HG02852 (cell line): ENCODE data around the gene PDXDC1.
"Not testable (repeated sequence)": the region's sequence is repeated elsewhere in the genome, so short reads cannot be mapped to it uniquely, and the experiment has no call there.

Source experiments
- ATAC-seq: cut with Tn5 transposase; IDR thresholded peaks from one replicate; pipeline ENCODE4 v1.9.1; 2021; ENCODE audit warnings: mild to moderate bottlenecking, moderate library complexity; ENCODE audit not compliant: unreplicated experiment

Gene PDXDC1

GRCh38 chr16:15015671-15016070, 40.8 kb downstream of the PDXDC1 start:
- ATAC-seq, result not testable (repeated sequence)

DNA sequence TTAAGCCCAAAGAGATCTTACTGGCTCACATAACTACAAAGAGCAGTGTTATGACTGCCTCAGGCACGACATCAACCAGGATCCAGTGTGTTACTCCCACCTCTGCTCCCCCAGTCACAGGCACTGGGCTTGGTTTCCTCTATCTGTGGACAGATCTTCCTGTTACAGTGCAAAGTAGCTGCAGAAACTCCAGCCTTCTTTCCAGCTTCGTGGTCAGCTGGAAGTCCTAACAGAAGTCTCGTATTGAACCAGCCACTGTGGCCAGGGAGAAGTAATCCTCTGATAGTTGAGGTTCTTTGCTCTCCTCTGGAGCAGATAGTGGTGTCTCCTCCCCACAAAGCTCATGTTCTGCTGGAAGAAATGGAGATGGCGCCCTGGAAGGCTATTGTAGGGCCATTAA, 41.5 kb downstream of the PDXDC1 start:
- ATAC-seq, result not testable (repeated sequence)

DNA sequence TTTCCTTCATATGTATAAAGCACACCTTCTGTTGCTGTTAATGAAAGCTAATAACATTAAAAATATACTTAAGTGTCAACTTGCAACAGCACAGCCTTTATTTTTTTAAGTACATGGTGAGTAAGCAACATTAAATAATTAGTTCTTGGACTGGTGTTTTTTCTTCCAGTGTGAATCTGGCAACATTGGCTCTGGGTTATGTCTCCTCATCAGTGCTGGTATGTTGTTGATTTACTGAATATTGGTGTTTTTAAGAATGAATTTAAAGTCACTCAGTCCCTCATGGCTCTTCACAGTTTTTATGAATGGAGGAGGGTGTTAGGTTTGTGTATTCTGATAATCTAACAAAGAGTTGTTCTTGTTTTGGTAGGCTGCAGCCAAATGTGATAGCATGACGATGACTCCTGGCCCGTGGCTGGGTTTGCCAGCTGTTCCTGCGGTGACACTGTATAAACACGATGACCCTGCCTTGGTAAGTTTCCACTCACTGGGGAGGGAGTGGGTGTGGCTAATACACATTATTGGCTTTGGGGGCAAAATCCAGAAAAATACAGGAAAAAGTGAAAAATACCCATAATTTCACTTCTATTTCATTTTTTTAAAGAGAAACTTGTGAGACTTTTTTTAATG, 42.2 kb downstream of the PDXDC1 start:
- not testable (repeated sequence) for ATAC-seq

- ATAC-seq, result not testable (repeated sequence)
These were observed 46.6 kb downstream of the PDXDC1 start for GRCh38 chr16:15021429-15021828.

- ATAC-seq, result peak; percentile 62
These were observed 47.4 kb downstream of the PDXDC1 start for GRCh38 chr16:15022194-15022593.

DNA sequence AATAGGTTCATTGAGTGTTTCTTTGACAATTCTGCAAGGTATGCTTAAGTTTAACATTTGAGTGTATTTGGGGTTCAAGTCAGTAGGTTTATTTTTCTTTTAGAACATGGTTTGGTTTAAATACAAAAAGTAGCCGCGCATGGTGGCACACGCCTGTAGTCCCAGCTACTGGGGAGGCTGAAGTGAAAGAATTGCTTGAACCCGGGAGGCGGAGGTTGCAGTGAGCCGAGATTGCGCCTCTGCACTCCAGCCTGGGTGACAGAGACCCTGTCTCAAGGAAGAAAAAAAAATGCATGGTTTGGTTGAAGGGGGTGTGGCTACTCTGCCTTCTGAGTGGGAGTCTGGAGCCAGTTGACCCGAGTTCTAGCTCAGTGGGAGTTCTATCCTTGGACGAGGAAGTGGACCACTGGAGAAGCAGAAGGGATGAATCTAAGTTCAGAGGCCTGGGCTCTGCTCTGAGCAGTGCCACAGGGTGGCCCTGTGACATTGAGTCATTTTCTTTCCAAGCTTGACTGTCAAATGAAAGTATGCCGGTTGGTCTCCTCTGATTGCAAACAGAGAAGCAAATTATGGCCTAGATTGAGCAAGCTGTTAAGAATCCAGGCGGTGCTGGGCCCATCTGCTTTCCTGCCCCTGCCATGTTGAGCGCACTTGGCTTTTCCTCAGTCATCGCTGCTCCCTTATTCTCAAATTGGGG, 48.7 kb downstream of the PDXDC1 start:
- not testable (repeated sequence) for ATAC-seq

- not testable (repeated sequence) for ATAC-seq
These were observed 50.0 kb downstream of the PDXDC1 start for GRCh38 chr16:15024858-15025199.

- ATAC-seq, result not testable (repeated sequence)
These were observed 50.6 kb downstream of the PDXDC1 start for GRCh38 chr16:15025234-15025951.

- ATAC-seq, result not testable (repeated sequence)
These were observed 52.2 kb downstream of the PDXDC1 start for GRCh38 chr16:15027051-15027450.

DNA sequence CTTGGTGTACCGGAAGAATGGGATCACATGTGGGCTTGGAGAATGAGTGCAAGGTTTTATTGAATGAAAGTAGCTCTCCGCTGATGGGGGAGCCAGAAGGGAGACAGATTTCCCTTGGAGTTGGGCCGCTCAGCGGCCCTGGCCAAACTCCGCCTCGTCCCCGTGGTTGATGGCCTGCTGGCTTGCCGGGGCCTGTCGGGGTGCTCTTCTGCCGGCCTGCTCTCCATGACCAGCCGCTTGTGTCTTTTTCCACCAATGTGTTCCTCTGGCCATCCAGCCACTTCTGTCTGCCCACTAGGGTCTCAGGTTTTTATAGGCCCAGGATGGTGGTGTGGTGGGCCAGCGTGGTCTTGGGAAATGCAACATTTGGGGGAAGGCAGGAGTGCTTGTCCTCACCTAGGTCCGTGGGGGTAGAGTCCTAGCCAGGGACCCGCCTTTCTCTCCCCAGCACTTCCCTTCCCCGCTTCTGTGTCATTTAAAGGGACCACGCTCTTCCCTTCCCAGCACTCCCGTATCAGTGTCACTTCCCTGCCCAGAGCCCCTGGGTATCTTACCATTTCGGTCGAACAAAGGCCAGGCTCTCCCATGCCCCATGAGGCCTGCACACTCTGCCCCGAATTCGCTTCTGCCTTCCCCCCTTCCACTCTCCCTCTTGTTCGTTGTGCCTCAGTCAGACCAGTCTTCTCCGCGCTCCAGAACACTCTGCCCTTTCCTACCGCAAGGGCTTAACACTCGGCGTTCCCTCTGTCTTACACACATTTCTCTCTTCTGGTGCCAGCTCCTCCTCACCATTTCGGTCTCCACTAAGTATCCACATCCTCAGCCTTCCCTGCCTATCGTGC, 52.9 kb downstream of the PDXDC1 start:
- not testable (repeated sequence) for ATAC-seq

DNA sequence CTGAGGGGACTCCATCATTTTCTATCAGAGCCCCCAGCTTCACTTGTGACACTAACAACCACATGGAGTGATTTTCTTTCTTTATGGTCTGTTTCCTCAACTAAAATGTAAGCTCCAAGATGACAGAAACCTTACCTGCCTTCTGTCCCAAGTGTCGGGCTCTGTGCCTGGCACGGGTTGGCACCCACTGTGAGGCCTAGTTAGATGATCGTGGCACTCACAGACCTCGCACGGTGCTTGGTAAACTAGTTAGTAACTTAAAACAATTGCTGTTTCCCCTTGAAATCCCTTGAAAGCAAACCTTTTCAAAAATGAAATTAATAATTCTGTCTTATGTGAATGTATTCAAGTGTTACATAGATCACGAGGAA, 53.5 kb downstream of the PDXDC1 start:
- ATAC-seq, result not testable (repeated sequence)

DNA sequence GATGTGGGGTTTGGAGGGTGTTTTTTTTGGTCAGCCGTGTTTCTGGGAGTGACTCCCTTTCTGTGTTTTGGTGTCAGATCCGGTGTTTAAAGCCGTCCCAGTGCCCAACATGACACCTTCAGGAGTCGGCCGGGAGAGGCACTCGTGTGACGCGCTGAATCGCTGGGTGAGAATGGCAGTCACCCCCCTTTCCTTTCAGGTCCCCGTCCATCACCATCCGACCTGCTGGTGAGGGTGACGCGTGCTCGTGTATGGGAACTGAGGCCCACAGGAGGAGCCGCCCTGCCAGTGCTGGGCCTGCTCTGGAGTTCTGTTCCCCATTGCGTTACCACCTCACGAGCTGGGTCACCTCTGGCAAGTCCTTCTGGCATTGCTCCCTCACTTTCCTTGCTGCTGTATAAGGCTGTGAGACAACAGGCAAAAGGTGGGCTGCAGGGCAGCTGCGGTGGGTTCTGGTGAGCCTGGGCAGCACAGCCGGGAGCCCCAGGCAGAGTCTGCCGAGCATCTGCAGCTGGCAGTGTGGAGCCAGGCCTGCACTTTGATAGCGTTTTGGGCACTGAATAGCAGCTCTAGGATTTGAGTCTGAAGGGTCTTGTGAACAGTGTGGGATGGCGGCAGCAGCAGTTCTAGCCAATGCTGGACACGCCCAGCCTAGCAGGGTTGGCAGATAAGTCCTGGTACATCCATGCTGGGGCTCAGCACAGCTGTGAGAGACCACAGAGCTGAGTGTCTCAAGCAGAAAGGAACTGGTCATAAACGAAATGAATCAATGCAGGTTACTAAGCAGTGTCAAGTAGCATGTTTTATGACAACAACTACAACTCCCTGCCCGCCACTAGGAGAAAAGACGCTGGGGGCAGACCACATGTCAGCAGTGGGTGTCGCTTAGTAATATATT, 54.2 kb downstream of the PDXDC1 start:
- not testable (repeated sequence) for ATAC-seq

DNA sequence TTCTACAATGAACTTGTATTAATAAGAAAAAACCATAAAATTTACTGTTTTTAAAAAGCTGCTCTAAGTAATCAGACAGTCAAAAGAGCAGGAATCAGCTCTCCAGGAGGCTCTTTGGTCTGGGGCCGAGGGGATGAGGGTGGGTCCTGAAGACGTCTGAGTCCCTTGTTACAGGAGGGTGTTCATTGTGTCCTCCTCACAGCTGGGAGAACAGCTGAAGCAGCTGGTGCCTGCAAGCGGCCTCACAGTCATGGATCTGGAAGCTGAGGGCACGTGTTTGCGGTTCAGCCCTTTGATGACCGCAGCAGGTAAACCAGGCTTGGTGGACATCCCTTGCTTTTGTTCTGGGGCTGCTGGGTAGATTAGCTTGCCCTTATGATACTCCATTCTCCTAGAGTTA, 54.9 kb downstream of the PDXDC1 start:
- not testable (repeated sequence) for ATAC-seq

- ATAC-seq, result no peak
These were observed 56.4 kb downstream of the PDXDC1 start for GRCh38 chr16:15031179-15031578.

GRCh38 chr16:15031586-15031985, 56.8 kb downstream of the PDXDC1 start:
- ATAC-seq, result no peak

GRCh38 chr16:15032547-15033308, 57.9 kb downstream of the PDXDC1 start:
- ATAC-seq, result no peak

DNA sequence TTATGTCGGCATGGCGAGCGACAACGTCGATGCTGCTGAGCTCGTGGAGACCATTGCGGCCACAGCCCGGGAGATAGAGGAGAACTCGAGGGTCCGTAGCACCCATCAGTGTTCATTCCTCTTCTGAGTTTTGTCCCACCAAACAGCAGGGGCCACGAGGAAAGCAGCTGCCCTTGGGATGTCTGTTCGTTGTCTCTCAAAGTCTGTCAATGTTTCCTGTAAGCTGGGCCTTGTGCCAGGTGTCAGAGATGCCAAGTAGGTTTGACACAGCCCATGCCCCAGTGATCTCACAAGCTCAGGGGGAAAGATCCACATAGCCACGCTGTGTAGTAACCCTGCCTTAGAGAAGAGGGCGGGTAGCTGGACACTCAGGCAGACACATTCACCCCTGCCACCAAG, 58.5 kb downstream of the PDXDC1 start:
- ATAC-seq, result no peak

GRCh38 chr16:15034266-15035162, 59.7 kb downstream of the PDXDC1 start:
- ATAC-seq, result no peak
